ENCODE results near the gene PHLDA1. TPM values are rescaled to one million over a fixed set of nuclear protein-coding genes. Genes with fewer than 3 reads are reported as not detected.

Gene PHLDA1
- total and polyA plus RNA-seq, 2 of the 13 experiments (the other 11 are each of a cell fraction or from before 2014, with no cell fraction given), result 33.8 to 41.0 TPM

DNA sequence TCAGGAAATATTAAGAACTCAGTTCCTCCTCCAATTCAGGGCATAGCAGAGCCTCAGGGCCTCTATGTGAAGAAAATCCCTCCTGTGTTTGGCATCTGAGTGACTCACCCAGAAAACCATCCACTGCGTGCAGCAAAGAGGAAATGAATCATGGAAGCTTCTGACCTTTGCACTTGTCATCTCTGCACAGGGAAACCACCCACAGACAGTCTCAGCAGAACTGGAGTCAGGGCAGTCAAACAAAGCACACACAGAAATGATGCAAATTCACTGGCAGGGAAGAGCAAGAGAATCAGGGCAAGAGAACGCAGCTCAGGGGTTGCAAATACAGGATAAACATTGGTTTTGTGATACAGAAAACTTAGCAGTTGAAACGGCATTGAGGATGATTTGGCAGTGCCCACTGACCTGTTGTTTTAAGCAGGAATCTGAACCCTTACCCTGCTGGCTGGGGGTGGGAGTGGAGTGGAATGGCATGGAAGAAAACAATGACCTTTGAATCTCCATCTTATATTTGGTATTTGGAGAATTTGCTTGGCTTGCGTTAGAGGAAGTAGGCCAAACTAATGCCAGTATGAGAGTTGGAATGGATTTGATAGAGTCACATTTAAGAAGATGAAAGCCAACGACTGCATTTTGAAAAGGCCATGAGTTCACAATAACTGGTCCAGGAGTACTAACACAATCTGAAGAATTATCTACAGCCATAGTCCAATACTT, 53.5 kb downstream of the PHLDA1 start (continued):
- TF ChIP-seq SMAD9 (CRISPR knock-in tag; IDR thresholded peaks at IDR 0.05) (no peak), AHR (CRISPR knock-in tag; IDR thresholded peaks at IDR 0.05) (peak; percentile 94), RAD21 (CRISPR knock-in tag; IDR thresholded peaks at IDR 0.05) (peak; percentile 67; the same call in 1 of the 2 replicates), GATA4 (IDR thresholded peaks at IDR 0.05; ENCODE audit: borderline replicate concordance, low read depth) (peak; percentile 87; the same call in 1 of the 2 replicates), SMAD3 (CRISPR knock-in tag; IDR thresholded peaks at IDR 0.05) (peak; percentile 76), NR2F6 (IDR thresholded peaks at IDR 0.05) (peak; percentile 89), NR2F6 (CRISPR knock-in tag; IDR thresholded peaks at IDR 0.05) (peak; percentile 92), HIVEP1 (CRISPR knock-in tag; IDR thresholded peaks at IDR 0.05) (peak; percentile 85; the same call in 1 of the 2 replicates)
- TF ChIP-seq, protein P1, sequence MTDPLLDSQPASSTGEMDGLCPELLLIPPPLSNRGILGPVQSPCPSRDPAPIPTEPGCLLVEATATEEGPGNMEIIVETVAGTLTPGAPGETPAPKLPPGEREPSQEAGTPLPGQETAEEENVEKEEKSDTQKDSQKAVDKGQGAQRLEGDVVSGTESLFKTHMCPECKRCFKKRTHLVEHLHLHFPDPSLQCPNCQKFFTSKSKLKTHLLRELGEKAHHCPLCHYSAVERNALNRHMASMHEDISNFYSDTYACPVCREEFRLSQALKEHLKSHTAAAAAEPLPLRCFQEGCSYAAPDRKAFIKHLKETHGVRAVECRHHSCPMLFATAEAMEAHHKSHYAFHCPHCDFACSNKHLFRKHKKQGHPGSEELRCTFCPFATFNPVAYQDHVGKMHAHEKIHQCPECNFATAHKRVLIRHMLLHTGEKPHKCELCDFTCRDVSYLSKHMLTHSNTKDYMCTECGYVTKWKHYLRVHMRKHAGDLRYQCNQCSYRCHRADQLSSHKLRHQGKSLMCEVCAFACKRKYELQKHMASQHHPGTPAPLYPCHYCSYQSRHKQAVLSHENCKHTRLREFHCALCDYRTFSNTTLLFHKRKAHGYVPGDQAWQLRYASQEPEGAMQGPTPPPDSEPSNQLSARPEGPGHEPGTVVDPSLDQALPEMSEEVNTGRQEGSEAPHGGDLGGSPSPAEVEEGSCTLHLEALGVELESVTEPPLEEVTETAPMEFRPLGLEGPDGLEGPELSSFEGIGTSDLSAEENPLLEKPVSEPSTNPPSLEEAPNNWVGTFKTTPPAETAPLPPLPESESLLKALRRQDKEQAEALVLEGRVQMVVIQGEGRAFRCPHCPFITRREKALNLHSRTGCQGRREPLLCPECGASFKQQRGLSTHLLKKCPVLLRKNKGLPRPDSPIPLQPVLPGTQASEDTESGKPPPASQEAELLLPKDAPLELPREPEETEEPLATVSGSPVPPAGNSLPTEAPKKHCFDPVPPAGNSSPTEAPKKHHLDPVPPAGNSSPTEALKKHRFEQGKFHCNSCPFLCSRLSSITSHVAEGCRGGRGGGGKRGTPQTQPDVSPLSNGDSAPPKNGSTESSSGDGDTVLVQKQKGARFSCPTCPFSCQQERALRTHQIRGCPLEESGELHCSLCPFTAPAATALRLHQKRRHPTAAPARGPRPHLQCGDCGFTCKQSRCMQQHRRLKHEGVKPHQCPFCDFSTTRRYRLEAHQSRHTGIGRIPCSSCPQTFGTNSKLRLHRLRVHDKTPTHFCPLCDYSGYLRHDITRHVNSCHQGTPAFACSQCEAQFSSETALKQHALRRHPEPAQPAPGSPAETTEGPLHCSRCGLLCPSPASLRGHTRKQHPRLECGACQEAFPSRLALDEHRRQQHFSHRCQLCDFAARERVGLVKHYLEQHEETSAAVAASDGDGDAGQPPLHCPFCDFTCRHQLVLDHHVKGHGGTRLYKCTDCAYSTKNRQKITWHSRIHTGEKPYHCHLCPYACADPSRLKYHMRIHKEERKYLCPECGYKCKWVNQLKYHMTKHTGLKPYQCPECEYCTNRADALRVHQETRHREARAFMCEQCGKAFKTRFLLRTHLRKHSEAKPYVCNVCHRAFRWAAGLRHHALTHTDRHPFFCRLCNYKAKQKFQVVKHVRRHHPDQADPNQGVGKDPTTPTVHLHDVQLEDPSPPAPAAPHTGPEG (CRISPR knock-in tag; IDR thresholded peaks at IDR 0.05), result 0 out of 2 replicates have a peak, but pooled peaks have one; percentile 49
- TF ChIP-seq, protein P2, sequence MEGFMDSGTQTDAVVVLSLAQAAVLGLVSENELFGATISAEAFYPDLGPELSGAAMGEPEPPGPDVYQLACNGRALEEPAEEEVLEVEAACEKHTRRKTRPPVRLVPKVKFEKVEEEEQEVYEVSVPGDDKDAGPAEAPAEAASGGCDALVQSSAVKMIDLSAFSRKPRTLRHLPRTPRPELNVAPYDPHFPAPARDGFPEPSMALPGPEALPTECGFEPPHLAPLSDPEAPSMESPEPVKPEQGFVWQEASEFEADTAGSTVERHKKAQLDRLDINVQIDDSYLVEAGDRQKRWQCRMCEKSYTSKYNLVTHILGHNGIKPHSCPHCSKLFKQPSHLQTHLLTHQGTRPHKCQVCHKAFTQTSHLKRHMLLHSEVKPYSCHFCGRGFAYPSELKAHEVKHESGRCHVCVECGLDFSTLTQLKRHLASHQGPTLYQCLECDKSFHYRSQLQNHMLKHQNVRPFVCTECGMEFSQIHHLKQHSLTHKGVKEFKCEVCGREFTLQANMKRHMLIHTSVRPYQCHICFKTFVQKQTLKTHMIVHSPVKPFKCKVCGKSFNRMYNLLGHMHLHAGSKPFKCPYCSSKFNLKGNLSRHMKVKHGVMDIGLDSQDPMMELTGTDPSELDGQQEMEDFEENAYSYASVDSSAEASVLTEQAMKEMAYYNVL (CRISPR knock-in tag; IDR thresholded peaks at IDR 0.05; ENCODE audit: borderline replicate concordance), result peak; percentile 87
- TF ChIP-seq, protein P3, sequence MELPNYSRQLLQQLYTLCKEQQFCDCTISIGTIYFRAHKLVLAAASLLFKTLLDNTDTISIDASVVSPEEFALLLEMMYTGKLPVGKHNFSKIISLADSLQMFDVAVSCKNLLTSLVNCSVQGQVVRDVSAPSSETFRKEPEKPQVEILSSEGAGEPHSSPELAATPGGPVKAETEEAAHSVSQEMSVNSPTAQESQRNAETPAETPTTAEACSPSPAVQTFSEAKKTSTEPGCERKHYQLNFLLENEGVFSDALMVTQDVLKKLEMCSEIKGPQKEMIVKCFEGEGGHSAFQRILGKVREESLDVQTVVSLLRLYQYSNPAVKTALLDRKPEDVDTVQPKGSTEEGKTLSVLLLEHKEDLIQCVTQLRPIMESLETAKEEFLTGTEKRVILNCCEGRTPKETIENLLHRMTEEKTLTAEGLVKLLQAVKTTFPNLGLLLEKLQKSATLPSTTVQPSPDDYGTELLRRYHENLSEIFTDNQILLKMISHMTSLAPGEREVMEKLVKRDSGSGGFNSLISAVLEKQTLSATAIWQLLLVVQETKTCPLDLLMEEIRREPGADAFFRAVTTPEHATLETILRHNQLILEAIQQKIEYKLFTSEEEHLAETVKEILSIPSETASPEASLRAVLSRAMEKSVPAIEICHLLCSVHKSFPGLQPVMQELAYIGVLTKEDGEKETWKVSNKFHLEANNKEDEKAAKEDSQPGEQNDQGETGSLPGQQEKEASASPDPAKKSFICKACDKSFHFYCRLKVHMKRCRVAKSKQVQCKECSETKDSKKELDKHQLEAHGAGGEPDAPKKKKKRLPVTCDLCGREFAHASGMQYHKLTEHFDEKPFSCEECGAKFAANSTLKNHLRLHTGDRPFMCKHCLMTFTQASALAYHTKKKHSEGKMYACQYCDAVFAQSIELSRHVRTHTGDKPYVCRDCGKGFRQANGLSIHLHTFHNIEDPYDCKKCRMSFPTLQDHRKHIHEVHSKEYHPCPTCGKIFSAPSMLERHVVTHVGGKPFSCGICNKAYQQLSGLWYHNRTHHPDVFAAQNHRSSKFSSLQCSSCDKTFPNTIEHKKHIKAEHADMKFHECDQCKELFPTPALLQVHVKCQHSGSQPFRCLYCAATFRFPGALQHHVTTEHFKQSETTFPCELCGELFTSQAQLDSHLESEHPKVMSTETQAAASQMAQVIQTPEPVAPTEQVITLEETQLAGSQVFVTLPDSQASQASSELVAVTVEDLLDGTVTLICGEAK (IDR thresholded peaks at IDR 0.05), result no peak
- TF ChIP-seq, protein P3 (CRISPR knock-in tag; IDR thresholded peaks at IDR 0.05), result no peak
